HepG2 (cell line): ENCODE results near the gene LZTFL1. TPM values are rescaled to one million over a fixed set of nuclear protein-coding genes. Genes with fewer than 3 reads are reported as not detected.

Experiments
- ATAC-seq: fragments of 200-7000 bp; cut with Tn5 transposase; 3 replicates; pipeline ENCODE4 v1.9.1; 2020; ENCODE audit warnings: mild to moderate bottlenecking, moderate library complexity
- BruUV-seq: library from RNA; stranded (reverse); fragments of 400-500 nt; replicated peaks from 2 replicates; lab custom pipeline; 2021; lab: Mats Ljungman, UMichigan
- CTCF ChIA-PET: fragments of 300-600 bp; formaldehyde crosslinking; extraction: SDS; loops from one replicate; lab custom pipeline; 2021; ENCODE audit warnings: low total read pairs, inconsistent platforms, low intra/inter-chr PET ratio; lab: Yijun Ruan, JAX
- POLR2A ChIA-PET: fragments of 350-600 bp; sonication (Branson Sonifier 250); formaldehyde crosslinking; loops from one replicate; lab custom pipeline; 2020; ENCODE audit warnings: antibody characterized with exemption, inconsistent platforms; lab: Yijun Ruan, JAX
- DNase-seq: peaks from one replicate; pipeline ENCODE4 v3.0.0-alpha.2; 2015; ENCODE audit warnings: low spot score
- FAIRE-seq: peaks from 3 replicates; lab custom pipeline; 2011; peaks lifted over from hg19 to GRCh38; lab: Jason Lieb, UNC
- H2AFZ ChIP-seq: one replicate; pipeline ENCODE4 v1.6.1; 2011; ENCODE audit warnings: low read length, inconsistent platforms
- H3K27ac ChIP-seq: fragments of 300-600 bp; 3 replicates; pipeline ENCODE4 v1.8.0; 2011; ENCODE audit warnings: mixed run types, mild to moderate bottlenecking, mixed read lengths, low read length, inconsistent platforms; ENCODE audit not compliant: insufficient read depth; ENCODE audit errors: extremely low read length
- H3K27me3 ChIP-seq, 2 experiments: fragments of 200-600 bp in 1 of 2; 2 replicates in 1 of 2; 3 replicates in 1 of 2; pipeline versions ENCODE4 v1.6.0 to v1.8.0; 2011; ENCODE audit warnings: low read length in 2 of 2, mild to moderate bottlenecking in 2 of 2, moderate library complexity in 2 of 2, inconsistent platforms in 1 of 2; ENCODE audit not compliant: insufficient read depth in 2 of 2, control insufficient read depth in 1 of 2
- H3K36me3 ChIP-seq, 2 experiments: fragments of 200-600 bp in 1 of 2; replicated peaks in 1 of 2; 2 replicates in 1 of 2; 3 replicates in 1 of 2; pipeline versions ENCODE4 v1.5.1 to v1.8.0; 2011; ENCODE audit warnings: low read length in 2 of 2, inconsistent platforms in 1 of 2; ENCODE audit not compliant: insufficient read depth in 2 of 2, control insufficient read depth in 1 of 2
- H3K4me1 ChIP-seq: 2 replicates; pipeline ENCODE4 v1.5.1; 2012; ENCODE audit warnings: low read length, inconsistent platforms; ENCODE audit not compliant: insufficient read depth
- H3K4me2 ChIP-seq: 2 replicates; pipeline ENCODE4 v1.6.0; 2011; ENCODE audit warnings: low read depth, low read length, inconsistent platforms
- H3K4me3 ChIP-seq, 3 experiments: fragments of 200-600 bp in 1 of 3; sonication (generic), shearing (Covaris generic) in 1 of 3; replicated peaks in 1 of 3; 2 replicates each; pipeline ENCODE4 v1.5.1; 2011 to 2016; ENCODE audit warnings: low read length in 3 of 3, inconsistent platforms in 2 of 3, low read depth in 2 of 3, mild to moderate bottlenecking in 2 of 3, control low read depth in 1 of 3, mixed read lengths in 1 of 3; ENCODE audit not compliant: insufficient read depth in 1 of 3
- H3K79me2 ChIP-seq: one replicate; pipeline ENCODE4 v1.6.1; 2011; ENCODE audit warnings: low read length, inconsistent platforms; ENCODE audit not compliant: insufficient read depth
- H3K9ac ChIP-seq: 2 replicates; pipeline ENCODE4 v1.6.0; 2011; ENCODE audit warnings: mild to moderate bottlenecking, low read depth, low read length, inconsistent platforms; ENCODE audit not compliant: insufficient read depth
- H3K9me3 ChIP-seq: 2 replicates; pipeline ENCODE4 v1.5.1; 2012; ENCODE audit warnings: mild to moderate bottlenecking, low read length
- H4K20me1 ChIP-seq: 2 replicates; pipeline ENCODE4 v1.6.0; 2011; ENCODE audit warnings: inconsistent platforms, mild to moderate bottlenecking, low read length, moderate library complexity; ENCODE audit not compliant: insufficient read depth
- CERS6 ChIP-seq: sonication (generic); formaldehyde crosslinking; IDR thresholded peaks from 2 replicates; pipeline ENCODE4 v1.5.0; 2020; ENCODE audit warnings: missing genetic modification reagents
- HNRNPK ChIP-seq: fragments of 200-400 bp; formaldehyde crosslinking; IDR thresholded peaks from 2 replicates; pipeline ENCODE4 v1.6.1; 2018; ENCODE audit warnings: low read length, low read depth, moderate library complexity, mild to moderate bottlenecking; ENCODE audit not compliant: poor library complexity, severe bottlenecking
- KLF16 ChIP-seq, 2 experiments: sonication (generic) in 1 of 2; formaldehyde crosslinking in 1 of 2; IDR thresholded peaks; 2 replicates each; pipeline versions ENCODE4 v1.6.1 to v1.8.0; 2016 to 2023; ENCODE audit warnings: missing genetic modification reagents in 2 of 2, missing compliant biosample characterization in 1 of 2
- MXD1 ChIP-seq: sonication (generic); formaldehyde crosslinking; IDR thresholded peaks from 2 replicates; pipeline ENCODE4 v1.4.0; 2020; ENCODE audit warnings: mild to moderate bottlenecking, missing genetic modification reagents
- NPAS2 ChIP-seq: sonication (generic); formaldehyde crosslinking; IDR thresholded peaks from 2 replicates; pipeline ENCODE4 v1.8.0; 2022; ENCODE audit warnings: mild to moderate bottlenecking, missing genetic modification reagents, borderline replicate concordance
- PCBP2 ChIP-seq: fragments of 200-400 bp; formaldehyde crosslinking; optimal IDR thresholded peaks from 2 replicates; pipeline ENCODE3; 2018; ENCODE audit warnings: low read length, low read depth; ENCODE audit not compliant: poor library complexity, severe bottlenecking
- THYN1 ChIP-seq: sonication (generic); formaldehyde crosslinking; IDR thresholded peaks from 2 replicates; pipeline ENCODE4 v1.8.1; 2023; ENCODE audit warnings: low read depth, mild to moderate bottlenecking, moderate library complexity, missing genetic modification reagents, borderline replicate concordance
- ZFP62 ChIP-seq: sonication (generic); formaldehyde crosslinking; IDR thresholded peaks from 2 replicates; pipeline ENCODE4 v1.4.0; 2020; ENCODE audit warnings: missing genetic modification reagents
- ZNF331 ChIP-seq: sonication (generic); formaldehyde crosslinking; IDR thresholded peaks from 2 replicates; pipeline ENCODE4 v1.4.0; 2020; ENCODE audit warnings: missing genetic modification reagents
- ZNF512 ChIP-seq: sonication (generic); formaldehyde crosslinking; IDR thresholded peaks from 2 replicates; pipeline ENCODE4 v1.4.0; 2020; ENCODE audit warnings: mild to moderate bottlenecking, missing genetic modification reagents
- ZNF562 ChIP-seq: sonication (generic); formaldehyde crosslinking; IDR thresholded peaks from 2 replicates; pipeline ENCODE4 v1.8.0; 2022; ENCODE audit warnings: missing genetic modification reagents, borderline replicate concordance
- ZNF747 ChIP-seq: sonication (generic); formaldehyde crosslinking; IDR thresholded peaks from 2 replicates; pipeline ENCODE4 v1.8.1; 2023; ENCODE audit warnings: missing genetic modification reagents, mild to moderate bottlenecking, borderline replicate concordance
- ZNF891 ChIP-seq: sonication (generic); formaldehyde crosslinking; IDR thresholded peaks from 2 replicates; pipeline ENCODE4 v1.5.0; 2020; ENCODE audit warnings: mild to moderate bottlenecking, missing genetic modification reagents
- ZSCAN5A ChIP-seq: sonication (generic); formaldehyde crosslinking; IDR thresholded peaks from 2 replicates; pipeline ENCODE4 v1.8.0; 2022; ENCODE audit warnings: mild to moderate bottlenecking, missing genetic modification reagents, borderline replicate concordance
- WGBS: methylation state at CpG from one replicate; pipeline ENCODE4 v1.1.6; 2017; ENCODE audit warnings: low lambda C conversion rate; 5-methylcytosine and 5-hydroxymethylcytosine counted together
- in situ Hi-C: cut with HindIII; loops from 2 replicates; pipeline ENCODE4 v1.10.0; 2017; ENCODE audit warnings: low pct_unique_long_range_greater_than_20kb; ENCODE audit not compliant: extremely low pct_ligation_motif_present
- intact Hi-C: fragments of 100-400 bp; cut with micrococcal nuclease; formaldehyde crosslinking; loops from one replicate; pipeline ENCODE4 v1.10.0; 2022; ENCODE audit not compliant: unreplicated experiment
- polyA plus RNA-seq, 8 experiments: library from polyadenylated mRNA; depleted of rRNA in 3 of 8; stranded (reverse) in 7 of 8; unstranded in 1 of 8; fragments of >200 nt; fragmentation: Illumina TruSeq in 4 of 8; extraction: Trizol in 4 of 8; gene quantifications; 2 replicates each; pipeline versions ENCODE4 v1.2.1 to v1.2.3, GENCODE V29; 2011 to 2016; ENCODE audit warnings: low read depth in 4 of 8, missing spikeins in 1 of 8, mixed read lengths in 1 of 8; ENCODE audit not compliant: insufficient read depth in 1 of 8
- total RNA-seq, 5 experiments: library from RNA; depleted of rRNA; stranded (reverse); fragments of >200 nt; fragmentation: Illumina TruSeq; extraction: Trizol; gene quantifications; 2 replicates each; pipeline ENCODE4 v1.2.3, GENCODE V29; 2016; ENCODE audit warnings: low read depth in 1 of 5

The LZTFL1 gene
- total and polyA plus RNA-seq, 2 of the 13 experiments (the other 11 are each of a cell fraction or from before 2014, with no cell fraction given), result 16.6 to 17.2 TPM

GRCh38 chr3:45792036-45792435 lies 49.9 kb downstream of the LZTFL1 start:
- no peak for TF ChIP-seq MXD1
- TF ChIP-seq ZNF891 (CRISPR knock-in tag), result no peak
- no peak for TF ChIP-seq ZNF331
- no peak for TF ChIP-seq THYN1 (CRISPR knock-in tag)
- no peak for TF ChIP-seq KLF16 (CRISPR knock-in tag; IDR thresholded peaks at IDR 0.05)
- no peak for TF ChIP-seq ZNF562 (CRISPR knock-in tag)
- no peak for TF ChIP-seq PCBP2
- no peak for TF ChIP-seq ZSCAN5A (CRISPR knock-in tag)
- no peak for TF ChIP-seq NPAS2 (CRISPR knock-in tag)
- no peak for TF ChIP-seq CERS6 (CRISPR knock-in tag)
- TF ChIP-seq ZNF512 (CRISPR knock-in tag), result no peak
- TF ChIP-seq ZFP62 (CRISPR knock-in tag), result no peak
- TF ChIP-seq HNRNPK, result no peak
- TF ChIP-seq ZNF747 (CRISPR knock-in tag), result no peak
- TF ChIP-seq, all 625 proteins: peak for 0
- ATAC-seq (no peak), FAIRE-seq (no peak), DNase-seq (no peak)
- CTCF ChIA-PET, result no interaction called here
- H4K20me1 ChIP-seq, result no peaks in the 10 kb centered on the region
- no peaks in the 10 kb centered on the region for H3K4me1 ChIP-seq
- no peaks in the 10 kb centered on the region for H3K79me2 ChIP-seq
- no peak overlapping the region for H3K9ac ChIP-seq
- in situ Hi-C loops, result no loop called here
- H3K9me3 ChIP-seq, result no peaks in the 10 kb centered on the region
- POLR2A ChIA-PET, result no interaction called here
- H3K27ac ChIP-seq, result no peak overlapping the region
- no peaks in the 10 kb centered on the region for H3K36me3 ChIP-seq
- H3K4me3 ChIP-seq, result no peak overlapping the region
- H3K4me2 ChIP-seq, result no peak overlapping the region
- WGBS, result 16% methylated on average over 2 of the region's 2 CpGs
- peaks cover 0 to 64% of the 10 kb centered on the region in 2 experiments; a peak in 4 of 5 replicates for H3K27me3 ChIP-seq
- no peak overlapping the region for H2AFZ ChIP-seq
- intact Hi-C loops, result no loop called here
- BruUV-seq, result no TSS peak
